Hepatic stellate cell (primary cell): ENCODE data around the gene PIAS1.
"Not testable (repeated sequence)": the region's sequence is repeated elsewhere in the genome, so short reads cannot be mapped to it uniquely, and the experiment has no call there.

Source experiments
- DNase-seq: peaks from one replicate; pipeline ENCODE4 v3.0.0; 2011; ENCODE audit warnings: low spot score

The PIAS1 gene

DNA sequence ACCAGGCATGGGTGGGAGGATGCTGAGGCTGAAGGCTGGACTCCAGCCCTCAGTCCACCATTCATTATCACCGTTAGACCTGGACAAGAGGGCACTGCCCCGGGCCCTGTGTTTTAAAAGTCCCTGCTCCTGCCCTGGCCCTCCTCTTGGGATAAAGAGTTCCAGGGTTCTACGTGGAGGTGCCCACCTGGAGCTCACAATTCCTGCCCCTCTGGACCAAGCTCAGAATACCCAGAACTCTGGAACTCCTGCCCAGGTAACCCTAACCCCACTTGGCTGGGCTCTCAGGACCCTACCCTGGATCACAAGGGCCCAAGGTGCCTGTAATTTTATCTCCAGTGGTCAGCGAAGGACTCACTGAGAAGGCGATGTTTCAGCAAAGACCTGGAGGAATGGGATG lies 149.8 kb downstream of the PIAS1 start:
- DNase-seq: no peak

DNA sequence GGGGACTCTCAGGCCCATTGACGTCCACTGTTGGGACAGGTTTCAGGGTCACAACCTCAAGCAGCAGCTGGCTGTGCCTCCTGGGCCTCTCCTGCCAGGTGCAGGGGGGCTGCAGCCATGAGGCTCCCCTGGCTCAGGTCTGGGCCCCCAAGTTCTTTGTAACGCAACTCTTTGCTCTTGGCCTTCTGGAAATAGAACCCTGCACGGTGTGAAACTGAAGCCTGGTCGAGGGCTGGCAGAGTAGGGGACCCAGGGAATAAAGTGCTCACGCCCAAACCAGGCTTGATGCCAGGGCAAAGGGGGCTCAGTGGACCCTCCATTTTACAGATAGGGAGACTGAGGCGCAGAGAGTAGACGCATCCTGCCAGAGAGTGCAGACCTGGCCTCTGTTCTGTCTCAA lies 150.2 kb downstream of the PIAS1 start:
- no peak for DNase-seq

DNA sequence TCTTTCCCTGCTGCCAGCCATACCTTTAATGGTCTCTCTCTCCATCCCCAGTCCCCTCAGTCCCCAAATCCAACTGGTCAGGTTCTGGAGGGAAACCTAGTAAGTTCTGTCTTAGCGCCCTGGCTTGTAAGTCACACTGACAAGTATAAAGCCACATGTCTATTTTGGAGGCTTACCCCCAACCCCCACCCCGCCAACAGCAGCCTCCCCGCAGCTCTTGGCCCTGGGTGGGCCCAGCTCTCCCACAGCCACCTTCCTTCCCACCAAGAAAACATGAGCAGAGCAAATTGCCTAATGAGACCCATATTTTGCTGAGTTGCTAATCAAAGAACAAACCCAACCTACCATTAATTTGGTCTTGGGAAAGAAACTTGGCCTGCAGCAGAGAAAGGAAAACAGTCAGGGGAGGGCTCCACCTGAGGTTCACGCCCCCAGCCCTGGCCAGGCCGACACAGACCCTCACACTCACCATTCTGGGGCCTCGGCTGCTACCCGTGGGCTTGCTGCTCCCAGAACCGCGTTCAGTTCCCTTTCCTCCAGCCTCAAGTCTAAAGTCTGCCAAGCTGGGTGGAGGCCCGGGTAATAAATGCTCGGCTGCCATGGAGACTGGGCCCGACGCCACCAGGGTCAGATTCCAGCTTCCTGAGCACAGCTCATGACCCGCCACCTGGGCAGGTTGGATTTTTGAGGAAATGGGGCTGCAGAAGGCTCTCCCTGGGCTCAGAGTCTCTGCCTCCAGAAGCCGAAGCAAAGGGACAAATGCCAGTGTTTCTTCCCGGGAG lies 150.9 kb downstream of the PIAS1 start, which contains the start of gene CALML4:
Gene CALML4, minus strand, starts transcription at position 557 of the 782 bp plus-strand sequence. Its CDS starts 85 bp downstream, at position 472.
- DNase-seq: no peak

- DNase-seq: no peak
Observed at GRCh38 chr15:68205558-68205944, 151.4 kb downstream of the PIAS1 start.

GRCh38 chr15:68205954-68206539 lies 151.9 kb downstream of the PIAS1 start:
- DNase-seq: no peak

GRCh38 chr15:68206711-68207151 lies 152.6 kb downstream of the PIAS1 start:
- DNase-seq: no peak

DNA sequence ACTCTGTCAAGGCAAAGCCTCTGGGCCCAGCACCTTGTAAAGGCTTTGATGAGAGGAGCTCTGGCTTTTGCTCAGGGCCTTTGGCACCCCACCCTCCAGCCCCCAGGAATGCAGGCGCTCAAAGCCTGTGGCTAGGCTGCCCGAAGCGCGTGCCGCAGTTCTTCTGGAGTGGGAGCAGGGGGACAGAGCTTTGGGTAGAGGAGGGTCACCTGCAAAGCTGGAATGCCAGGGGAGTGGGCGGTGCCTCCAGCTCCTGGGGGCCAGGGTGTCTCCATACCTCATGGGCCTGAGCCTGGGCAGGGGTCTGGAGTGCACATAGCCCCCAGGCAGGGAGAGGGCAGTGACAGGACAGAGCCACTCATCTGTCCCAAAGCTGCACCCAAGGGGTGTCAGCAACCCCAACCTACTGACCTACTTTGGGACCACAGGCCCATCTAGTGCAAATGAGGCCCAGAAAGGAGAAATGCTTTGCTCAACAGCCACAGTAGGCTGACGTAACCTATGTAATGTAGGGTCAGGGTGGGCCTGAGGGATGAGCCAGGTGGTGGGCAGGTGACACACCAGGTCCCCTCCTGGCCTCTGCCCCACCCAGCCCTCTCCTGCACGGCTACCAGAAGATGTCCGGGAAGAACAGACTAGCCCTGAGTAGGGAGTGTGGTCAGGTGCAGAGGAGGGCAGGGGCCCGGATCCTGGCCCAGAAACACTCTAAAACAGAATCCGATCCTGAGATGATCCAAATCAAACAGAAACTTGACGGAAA lies 153.2 kb downstream of the PIAS1 start:
- no peak for DNase-seq

DNA sequence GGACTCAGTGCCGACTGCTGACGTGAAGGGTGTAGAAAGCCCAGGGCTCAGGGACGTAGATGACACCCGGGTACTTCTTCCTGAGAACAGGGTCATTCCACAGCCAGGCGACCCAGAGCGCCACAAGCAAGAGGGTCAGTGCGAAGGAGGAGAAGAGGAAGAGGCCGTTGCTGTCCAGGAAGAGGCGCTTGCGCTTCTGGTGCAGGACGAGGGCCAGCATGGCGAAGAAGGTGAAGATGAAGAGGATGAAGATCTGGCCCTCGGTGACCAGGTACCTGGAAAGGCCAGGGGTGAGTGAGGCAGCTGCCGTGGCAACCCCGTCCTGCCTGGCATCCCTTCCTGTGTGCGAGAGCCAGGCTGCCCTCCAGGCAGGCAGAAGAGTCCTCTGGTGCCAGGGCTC lies 154.0 kb downstream of the PIAS1 start:
- no peak for DNase-seq

DNA sequence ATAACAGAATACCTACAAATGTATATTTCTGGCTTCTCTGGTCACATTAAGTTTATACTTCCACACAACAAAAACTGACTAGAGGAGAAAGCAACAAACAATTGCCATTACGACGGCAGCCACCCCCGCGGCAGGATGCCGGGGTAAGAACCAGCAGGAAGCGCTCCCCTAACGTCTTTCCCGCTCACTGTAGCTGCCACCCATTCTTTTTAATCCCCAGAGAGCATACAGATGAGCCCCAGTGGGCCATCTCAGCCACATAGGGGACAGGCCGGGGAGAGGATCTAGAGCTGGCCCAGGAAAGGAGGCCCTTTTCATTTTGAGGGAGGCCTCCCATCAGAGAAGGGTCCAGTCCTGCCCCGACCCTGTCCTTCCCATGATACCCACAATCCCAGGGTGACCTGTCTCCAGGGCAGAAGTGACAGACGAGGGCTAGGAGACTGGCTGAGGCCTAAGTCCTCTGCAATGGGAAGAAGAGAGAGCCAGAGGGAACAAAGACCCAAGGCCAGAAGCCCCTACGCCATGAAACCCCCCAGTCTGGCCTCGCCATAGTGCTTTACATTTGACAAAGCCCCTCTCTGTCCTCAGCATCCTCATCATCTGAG lies 154.6 kb downstream of the PIAS1 start:
- DNase-seq: no peak

GRCh38 chr15:68209272-68209671 lies 155.2 kb downstream of the PIAS1 start:
- DNase-seq: no peak

GRCh38 chr15:68209735-68210408 lies 155.8 kb downstream of the PIAS1 start:
- no peak for DNase-seq

DNA sequence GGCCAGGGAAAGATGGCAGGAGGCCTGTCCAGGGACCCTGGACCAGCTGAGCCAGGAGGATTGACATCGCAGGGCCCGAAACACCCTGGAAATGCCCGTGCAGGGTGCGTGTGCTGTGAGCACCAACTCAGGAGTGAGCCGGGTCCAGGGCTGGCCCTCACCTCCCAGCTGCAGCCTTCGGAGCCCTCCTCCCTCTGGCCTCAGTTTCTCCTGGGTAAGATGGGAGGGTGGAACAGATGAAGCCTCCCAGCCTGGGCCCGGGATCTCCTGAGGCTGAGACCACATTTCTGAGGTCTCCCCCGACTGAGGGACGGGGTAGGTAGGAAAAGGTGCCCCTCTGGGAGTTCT lies 156.3 kb downstream of the PIAS1 start:
- no peak for DNase-seq

GRCh38 chr15:68210821-68211655 lies 156.9 kb downstream of the PIAS1 start:
- peak; percentile 80 for DNase-seq

- no peak for DNase-seq
Observed at GRCh38 chr15:68211656-68212320, 157.7 kb downstream of the PIAS1 start.

DNA sequence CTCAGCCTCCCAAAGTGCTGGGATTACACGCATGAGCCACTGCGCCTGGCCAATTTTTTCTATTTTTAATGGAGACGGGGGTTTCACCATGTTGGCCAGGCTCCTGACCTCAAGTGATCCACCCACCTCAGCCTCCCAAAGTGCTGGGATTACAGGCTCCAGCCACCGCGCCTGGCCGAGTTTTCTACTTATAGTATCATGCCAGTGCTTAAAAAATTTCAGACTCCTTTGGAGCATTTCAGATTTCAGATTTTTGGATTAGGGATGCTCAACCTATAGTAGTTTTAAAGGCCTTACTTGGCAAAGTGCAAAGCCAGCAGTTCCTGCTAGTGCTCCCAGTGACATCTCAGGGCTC lies 159.4 kb downstream of the PIAS1 start:
- not testable (repeated sequence) for DNase-seq

DNA sequence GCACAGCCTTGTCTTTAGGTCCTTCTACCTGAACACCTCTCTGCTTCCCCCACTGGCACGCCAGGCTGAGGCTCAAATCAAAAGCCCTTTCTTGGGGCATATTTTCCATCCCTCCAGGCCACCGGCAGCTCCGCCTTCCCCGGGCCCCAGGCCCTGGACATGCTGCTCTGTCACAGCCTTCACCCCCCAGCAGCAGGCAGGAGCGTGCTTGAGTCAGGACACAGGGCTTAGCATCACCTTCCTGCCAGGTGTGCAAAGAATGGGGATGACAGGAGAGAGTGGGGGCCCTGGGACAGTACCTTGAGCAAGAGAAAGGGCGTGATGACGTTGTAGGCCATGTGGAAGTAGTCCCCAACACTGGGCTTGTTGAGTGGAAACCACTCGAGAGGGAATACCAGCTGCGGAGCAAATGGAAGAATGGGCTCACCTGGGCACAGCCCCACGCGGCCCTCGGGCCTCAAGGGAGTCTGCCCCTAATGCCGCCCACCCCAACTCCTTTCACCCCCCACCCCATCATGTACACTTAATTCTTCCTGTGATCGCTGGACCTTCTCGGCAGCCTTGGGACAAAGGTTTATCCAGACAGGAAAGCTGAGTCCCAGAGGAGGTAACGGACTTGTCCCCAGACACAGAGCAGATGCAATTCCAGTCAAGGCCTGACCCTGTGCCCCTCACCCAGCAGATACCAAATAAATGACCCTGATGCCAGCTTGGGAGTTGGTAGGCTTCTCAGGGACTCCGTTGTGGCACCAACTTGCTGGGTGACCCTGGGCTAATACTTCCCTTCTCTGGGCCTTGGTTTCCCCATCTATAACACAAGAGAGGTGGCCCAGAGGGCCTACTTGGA lies 160.1 kb downstream of the PIAS1 start:
- DNase-seq: no peak

- no peak for DNase-seq
Observed at GRCh38 chr15:68214838-68215254, 160.7 kb downstream of the PIAS1 start.

- DNase-seq: no peak
Observed at GRCh38 chr15:68217341-68217740, 163.2 kb downstream of the PIAS1 start.

DNA sequence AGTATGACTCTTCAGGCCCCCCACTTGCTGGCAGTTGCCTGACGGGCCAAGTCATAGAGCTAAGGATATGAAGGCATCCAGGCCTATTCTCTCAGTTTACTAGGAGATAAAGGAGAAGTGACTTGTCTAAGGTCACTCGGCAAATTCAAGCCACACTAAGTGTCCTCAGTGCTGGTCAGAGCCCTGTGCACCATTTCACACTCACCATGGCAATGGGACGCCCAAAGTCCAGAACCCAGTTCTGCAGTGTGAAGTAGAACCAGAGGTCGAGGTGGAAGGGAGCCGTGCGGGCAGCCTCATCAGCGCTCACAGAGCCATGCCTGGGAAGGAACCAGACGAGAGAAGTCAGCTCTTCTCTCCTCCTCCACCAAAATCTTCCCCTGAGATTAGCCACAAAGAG lies 164.2 kb downstream of the PIAS1 start:
- DNase-seq: no peak
